ENCODE results near the gene ATP13A4.

ATP13A4 gene

GRCh38 chr3:193520738-193521137 is 34.0 kb downstream of the ATP13A4 start:
- no peak overlapping the region for H3K4me3 ChIP-seq (ENCODE audit: low read depth, low read length)
- no peak for DNase-seq (ENCODE audit: low read depth, low spot score)
- TF ChIP-seq, protein P1, sequence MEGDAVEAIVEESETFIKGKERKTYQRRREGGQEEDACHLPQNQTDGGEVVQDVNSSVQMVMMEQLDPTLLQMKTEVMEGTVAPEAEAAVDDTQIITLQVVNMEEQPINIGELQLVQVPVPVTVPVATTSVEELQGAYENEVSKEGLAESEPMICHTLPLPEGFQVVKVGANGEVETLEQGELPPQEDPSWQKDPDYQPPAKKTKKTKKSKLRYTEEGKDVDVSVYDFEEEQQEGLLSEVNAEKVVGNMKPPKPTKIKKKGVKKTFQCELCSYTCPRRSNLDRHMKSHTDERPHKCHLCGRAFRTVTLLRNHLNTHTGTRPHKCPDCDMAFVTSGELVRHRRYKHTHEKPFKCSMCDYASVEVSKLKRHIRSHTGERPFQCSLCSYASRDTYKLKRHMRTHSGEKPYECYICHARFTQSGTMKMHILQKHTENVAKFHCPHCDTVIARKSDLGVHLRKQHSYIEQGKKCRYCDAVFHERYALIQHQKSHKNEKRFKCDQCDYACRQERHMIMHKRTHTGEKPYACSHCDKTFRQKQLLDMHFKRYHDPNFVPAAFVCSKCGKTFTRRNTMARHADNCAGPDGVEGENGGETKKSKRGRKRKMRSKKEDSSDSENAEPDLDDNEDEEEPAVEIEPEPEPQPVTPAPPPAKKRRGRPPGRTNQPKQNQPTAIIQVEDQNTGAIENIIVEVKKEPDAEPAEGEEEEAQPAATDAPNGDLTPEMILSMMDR (IDR thresholded peaks at IDR 0.05; ENCODE audit: low read depth, low read length) = no peak
- in situ Hi-C loops (cut with HindIII; ENCODE audit: low sequenced_read_pairs) = no loop called here

DNA sequence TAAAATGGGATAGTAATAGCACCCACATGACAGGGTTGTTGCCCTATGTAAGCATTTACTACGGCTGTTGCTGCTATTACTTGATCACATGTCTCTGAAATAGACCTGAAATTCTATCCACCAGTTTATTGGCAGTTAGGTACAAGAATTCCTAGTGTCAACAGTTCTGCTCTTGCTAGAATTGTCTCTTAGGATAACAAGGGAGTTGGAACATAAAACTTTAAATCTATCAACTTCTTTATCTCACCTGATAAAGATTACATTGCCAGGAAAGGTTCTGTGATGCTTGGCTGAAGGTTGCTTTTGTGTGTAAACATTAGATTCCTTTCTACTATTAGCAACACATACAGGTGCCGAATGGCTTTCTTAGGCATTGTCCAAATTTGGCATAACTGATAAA is 38.7 kb downstream of the ATP13A4 start:
- TF ChIP-seq, protein P1 (IDR thresholded peaks at IDR 0.05; ENCODE audit: low read depth, low read length) = no peak
- H3K4me3 ChIP-seq (ENCODE audit: low read depth, low read length) = no peak overlapping the region
- no peak for DNase-seq (ENCODE audit: low read depth, low spot score)
- in situ Hi-C loops (cut with HindIII; ENCODE audit: low sequenced_read_pairs) = no loop called here

GRCh38 chr3:193510154-193510553 is 44.5 kb downstream of the ATP13A4 start:
- TF ChIP-seq, protein P1 (IDR thresholded peaks at IDR 0.05; ENCODE audit: low read depth, low read length) = no peak
- H3K4me3 ChIP-seq (ENCODE audit: low read depth, low read length) = no peak overlapping the region
- DNase-seq (ENCODE audit: low read depth, low spot score) = no peak
- in situ Hi-C loops (cut with HindIII; ENCODE audit: low sequenced_read_pairs) = no loop called here

DNA sequence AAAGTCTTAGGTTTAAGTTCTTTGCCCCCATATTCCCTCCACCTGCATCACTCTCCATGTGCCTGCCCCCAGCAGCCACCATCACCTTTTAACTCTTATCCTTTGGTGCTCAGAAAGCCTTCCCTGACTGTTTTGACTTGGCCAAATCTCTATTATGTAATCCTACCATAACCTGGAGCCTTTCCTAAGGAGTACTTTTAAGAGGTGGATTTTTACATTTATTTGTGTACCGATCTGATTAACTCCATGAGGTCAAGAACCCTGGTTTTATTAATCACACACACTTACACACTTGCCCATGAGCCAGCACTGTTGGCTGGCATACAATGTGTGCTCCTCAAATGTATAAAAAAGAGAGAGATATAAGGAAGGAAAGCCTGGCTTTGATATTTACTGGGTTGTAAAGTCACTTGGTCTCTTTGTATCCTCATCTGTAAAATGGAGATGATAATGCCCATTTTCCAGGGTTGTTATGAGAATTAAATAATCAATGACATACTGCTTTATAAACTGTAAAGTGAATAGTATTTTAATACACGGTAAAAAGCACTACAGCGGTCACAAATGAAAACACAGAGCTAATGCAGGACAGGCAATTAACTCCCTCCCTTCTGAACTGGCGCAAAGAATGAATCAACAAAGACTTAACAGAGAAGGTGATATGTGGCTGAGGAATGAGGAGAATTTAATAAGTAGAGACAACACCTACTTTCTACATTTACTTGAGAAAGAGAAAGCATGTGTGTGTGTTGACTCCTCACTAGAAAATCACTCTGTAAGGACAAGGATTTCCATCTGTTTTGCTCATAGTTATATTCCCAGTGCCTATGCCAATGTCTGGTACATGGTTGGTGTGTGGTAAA is 45.4 kb downstream of the ATP13A4 start:
- TF ChIP-seq, protein P1 (IDR thresholded peaks at IDR 0.05; ENCODE audit: low read depth, low read length) = no peak
- in situ Hi-C loops (cut with HindIII; ENCODE audit: low sequenced_read_pairs) = no loop called here
- no peak for DNase-seq (ENCODE audit: low read depth, low spot score)

GRCh38 chr3:193508108-193508507 is 46.6 kb downstream of the ATP13A4 start:
- no peak for DNase-seq (ENCODE audit: low read depth, low spot score)
- TF ChIP-seq, protein P1 (IDR thresholded peaks at IDR 0.05; ENCODE audit: low read depth, low read length) = no peak
- no peak overlapping the region for H3K4me3 ChIP-seq (ENCODE audit: low read depth, low read length)
- in situ Hi-C loops (cut with HindIII; ENCODE audit: low sequenced_read_pairs) = no loop called here

More for the DNA sequence above, 45.4 kb downstream of the ATP13A4 start:
- no peak overlapping the region for H3K4me3 ChIP-seq (ENCODE audit: low read depth, low read length)

DNA sequence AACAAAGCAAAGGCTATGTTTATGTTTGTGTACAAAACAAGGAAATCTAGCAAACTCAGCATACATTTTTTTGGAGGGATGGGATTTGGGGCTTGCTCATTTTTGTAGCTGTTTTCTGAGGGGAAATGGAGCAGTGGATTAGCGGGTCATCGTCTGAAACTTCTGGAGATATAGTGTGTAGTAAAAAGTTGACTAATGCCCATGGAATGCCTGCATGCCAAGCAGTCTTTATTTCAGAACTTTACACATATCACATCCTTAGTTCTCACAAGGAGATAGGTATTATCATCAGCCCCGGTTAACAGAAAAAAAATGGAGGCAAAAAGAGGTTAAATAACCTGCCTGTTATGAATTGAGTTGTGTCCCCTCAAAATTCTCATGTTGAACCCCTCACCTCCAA is 47.1 kb downstream of the ATP13A4 start:
- TF ChIP-seq, protein P1 (IDR thresholded peaks at IDR 0.05; ENCODE audit: low read depth, low read length) = no peak
- in situ Hi-C loops (cut with HindIII; ENCODE audit: low sequenced_read_pairs) = no loop called here
- no peak for DNase-seq (ENCODE audit: low read depth, low spot score)
- H3K4me3 ChIP-seq (ENCODE audit: low read depth, low read length) = no peak overlapping the region

Data from astrocyte of the spinal cord (primary cell).